ENCODE results near the gene MRO. TPM values are rescaled to one million over a fixed set of nuclear protein-coding genes. Genes with fewer than 3 reads are reported as not detected.
A peak's percentile ranks its signal among the peaks of the same experiment; 100 is the strongest.

Gene MRO
- total and polyA plus RNA-seq, 8 donors = 0.26 to 0.86 (median 0.39) TPM

DNA sequence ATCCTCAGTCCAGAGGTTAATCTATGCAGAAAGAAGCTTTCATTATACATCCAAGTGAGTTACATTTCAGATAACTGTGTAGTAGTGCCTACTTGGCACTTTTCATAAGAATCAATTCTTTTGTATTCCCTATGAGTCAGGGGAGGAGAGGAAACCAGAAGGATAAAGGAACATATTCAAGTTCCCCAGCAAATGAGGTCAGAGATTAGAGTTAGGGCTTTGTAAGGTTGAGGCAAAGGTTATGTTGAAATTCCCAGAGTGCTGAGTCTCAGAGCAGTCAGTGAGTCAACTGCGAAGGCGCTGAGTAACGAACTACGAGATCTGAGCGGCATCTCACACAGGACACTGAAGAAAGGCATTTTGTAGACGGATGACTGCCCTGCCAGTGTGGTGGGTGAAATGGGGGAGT is 34.1 kb upstream of the MRO start:
- H3K27me3 ChIP-seq = no peaks in the 10 kb centered on the region
- intact Hi-C loops (cut with DNase I) = no loop called here
- no peaks in the 10 kb centered on the region for H3K9me3 ChIP-seq
- H3K36me3 ChIP-seq = no peaks in the 10 kb centered on the region
- TF ChIP-seq, protein P1, sequence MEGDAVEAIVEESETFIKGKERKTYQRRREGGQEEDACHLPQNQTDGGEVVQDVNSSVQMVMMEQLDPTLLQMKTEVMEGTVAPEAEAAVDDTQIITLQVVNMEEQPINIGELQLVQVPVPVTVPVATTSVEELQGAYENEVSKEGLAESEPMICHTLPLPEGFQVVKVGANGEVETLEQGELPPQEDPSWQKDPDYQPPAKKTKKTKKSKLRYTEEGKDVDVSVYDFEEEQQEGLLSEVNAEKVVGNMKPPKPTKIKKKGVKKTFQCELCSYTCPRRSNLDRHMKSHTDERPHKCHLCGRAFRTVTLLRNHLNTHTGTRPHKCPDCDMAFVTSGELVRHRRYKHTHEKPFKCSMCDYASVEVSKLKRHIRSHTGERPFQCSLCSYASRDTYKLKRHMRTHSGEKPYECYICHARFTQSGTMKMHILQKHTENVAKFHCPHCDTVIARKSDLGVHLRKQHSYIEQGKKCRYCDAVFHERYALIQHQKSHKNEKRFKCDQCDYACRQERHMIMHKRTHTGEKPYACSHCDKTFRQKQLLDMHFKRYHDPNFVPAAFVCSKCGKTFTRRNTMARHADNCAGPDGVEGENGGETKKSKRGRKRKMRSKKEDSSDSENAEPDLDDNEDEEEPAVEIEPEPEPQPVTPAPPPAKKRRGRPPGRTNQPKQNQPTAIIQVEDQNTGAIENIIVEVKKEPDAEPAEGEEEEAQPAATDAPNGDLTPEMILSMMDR (IDR thresholded peaks at IDR 0.05) = no peak
- no peak overlapping the region for H3K4me3 ChIP-seq
- H3K27ac ChIP-seq = peak overlapping the region in 1 of 2 donors; percentile 77
- peaks cover 0 to 23% of the 10 kb centered on the region in 2 donors for H3K4me1 ChIP-seq
- DNase-seq (peak in 1 of 4 donors; percentile 49), ATAC-seq (peak; percentile 74)

- no peak overlapping the region for H3K4me3 ChIP-seq
- peak overlapping the region in 1 of 2 donors; percentile 18 for H3K27ac ChIP-seq
- no peak for DNase-seq
- H3K9me3 ChIP-seq = no peaks in the 10 kb centered on the region
- H3K27me3 ChIP-seq = no peaks in the 10 kb centered on the region
- ATAC-seq = no peak
- peaks cover 0 to 23% of the 10 kb centered on the region in 2 donors for H3K4me1 ChIP-seq
- H3K36me3 ChIP-seq = no peaks in the 10 kb centered on the region
- intact Hi-C loops (cut with DNase I) = no loop called here
- TF ChIP-seq, protein P1 (IDR thresholded peaks at IDR 0.05) = no peak
Observed at GRCh38 chr18:50850307-50851065, 30.7 kb upstream of the MRO start.

- ATAC-seq = no peak
- no peaks in the 10 kb centered on the region for H3K27me3 ChIP-seq
- no peaks in the 10 kb centered on the region for H3K36me3 ChIP-seq
- H3K27ac ChIP-seq = no peak overlapping the region
- intact Hi-C loops (cut with DNase I) = no loop called here
- H3K4me1 ChIP-seq = peaks cover 0 to 15% of the 10 kb centered on the region in 2 donors
- DNase-seq = no peak
- no peak overlapping the region for H3K4me3 ChIP-seq
- no peaks in the 10 kb centered on the region for H3K9me3 ChIP-seq
- TF ChIP-seq, protein P1 (IDR thresholded peaks at IDR 0.05) = no peak
Observed at GRCh38 chr18:50849419-50849821, 29.6 kb upstream of the MRO start.

- TF ChIP-seq, protein P1 (IDR thresholded peaks at IDR 0.05) = no peak
- Histone ChIP-seq H3K27ac (no peak overlapping the region), H3K4me3 (no peak overlapping the region), H3K9me3 (no peaks in the 10 kb centered on the region), H3K4me1 (peaks cover 0 to 11% of the 10 kb centered on the region in 2 donors), H3K27me3 (no peaks in the 10 kb centered on the region), H3K36me3 (no peaks in the 10 kb centered on the region)
- no peak for ATAC-seq
- DNase-seq = no peak
- intact Hi-C loops (cut with DNase I) = no loop called here
Observed at GRCh38 chr18:50848991-50849390, 29.2 kb upstream of the MRO start.

- DNase-seq (no peak), ATAC-seq (peak; percentile 53)
- Histone ChIP-seq H3K27ac (peak overlapping the region in 1 of 2 donors; percentile 13), H3K27me3 (no peaks in the 10 kb centered on the region), H3K4me3 (no peak overlapping the region), H3K9me3 (no peaks in the 10 kb centered on the region), H3K36me3 (no peaks in the 10 kb centered on the region), H3K4me1 (peaks cover 0 to 6% of the 10 kb centered on the region in 2 donors)
- TF ChIP-seq, protein P1 (IDR thresholded peaks at IDR 0.05) = no peak
- intact Hi-C loops (cut with DNase I) = no loop called here
Observed at GRCh38 chr18:50848061-50848551, 28.3 kb upstream of the MRO start.

Data from left lung (tissue), 10 donors.